ENCODE measurements around the gene CALCR.

- TF ChIP-seq ZNF707 (CRISPR knock-in tag; conservative IDR thresholded peaks at IDR 0.05) = no peak
- no peak for TF ChIP-seq SP1 (CRISPR knock-in tag; IDR thresholded peaks at IDR 0.05)
- no peak for TF ChIP-seq MXD1 (CRISPR knock-in tag; IDR thresholded peaks at IDR 0.05; ENCODE audit: borderline replicate concordance, poor library complexity, severe bottlenecking)
- TF ChIP-seq RBM39 (optimal IDR thresholded peaks at IDR 0.05; ENCODE audit: low read depth, low read length) = no peak
- TF ChIP-seq KHSRP (IDR thresholded peaks at IDR 0.05) = no peak
- TF ChIP-seq, protein P1, sequence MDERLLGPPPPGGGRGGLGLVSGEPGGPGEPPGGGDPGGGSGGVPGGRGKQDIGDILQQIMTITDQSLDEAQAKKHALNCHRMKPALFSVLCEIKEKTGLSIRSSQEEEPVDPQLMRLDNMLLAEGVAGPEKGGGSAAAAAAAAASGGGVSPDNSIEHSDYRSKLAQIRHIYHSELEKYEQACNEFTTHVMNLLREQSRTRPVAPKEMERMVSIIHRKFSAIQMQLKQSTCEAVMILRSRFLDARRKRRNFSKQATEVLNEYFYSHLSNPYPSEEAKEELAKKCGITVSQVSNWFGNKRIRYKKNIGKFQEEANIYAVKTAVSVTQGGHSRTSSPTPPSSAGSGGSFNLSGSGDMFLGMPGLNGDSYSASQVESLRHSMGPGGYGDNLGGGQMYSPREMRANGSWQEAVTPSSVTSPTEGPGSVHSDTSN (CRISPR knock-in tag; IDR thresholded peaks at IDR 0.05; ENCODE audit: low read depth) = no peak
- TF ChIP-seq, protein P1 (tag; conservative IDR thresholded peaks at IDR 0.05; ENCODE audit: low read depth) = no peak
- no peak for TF ChIP-seq TAF7 (tag; IDR thresholded peaks at IDR 0.05)
- TF ChIP-seq, protein P2, sequence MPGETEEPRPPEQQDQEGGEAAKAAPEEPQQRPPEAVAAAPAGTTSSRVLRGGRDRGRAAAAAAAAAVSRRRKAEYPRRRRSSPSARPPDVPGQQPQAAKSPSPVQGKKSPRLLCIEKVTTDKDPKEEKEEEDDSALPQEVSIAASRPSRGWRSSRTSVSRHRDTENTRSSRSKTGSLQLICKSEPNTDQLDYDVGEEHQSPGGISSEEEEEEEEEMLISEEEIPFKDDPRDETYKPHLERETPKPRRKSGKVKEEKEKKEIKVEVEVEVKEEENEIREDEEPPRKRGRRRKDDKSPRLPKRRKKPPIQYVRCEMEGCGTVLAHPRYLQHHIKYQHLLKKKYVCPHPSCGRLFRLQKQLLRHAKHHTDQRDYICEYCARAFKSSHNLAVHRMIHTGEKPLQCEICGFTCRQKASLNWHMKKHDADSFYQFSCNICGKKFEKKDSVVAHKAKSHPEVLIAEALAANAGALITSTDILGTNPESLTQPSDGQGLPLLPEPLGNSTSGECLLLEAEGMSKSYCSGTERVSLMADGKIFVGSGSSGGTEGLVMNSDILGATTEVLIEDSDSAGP (CRISPR knock-in tag; IDR thresholded peaks at IDR 0.05) = no peak
- TF ChIP-seq CREM (IDR thresholded peaks at IDR 0.05; ENCODE audit: low read depth) = no peak
- TF ChIP-seq, protein P3, sequence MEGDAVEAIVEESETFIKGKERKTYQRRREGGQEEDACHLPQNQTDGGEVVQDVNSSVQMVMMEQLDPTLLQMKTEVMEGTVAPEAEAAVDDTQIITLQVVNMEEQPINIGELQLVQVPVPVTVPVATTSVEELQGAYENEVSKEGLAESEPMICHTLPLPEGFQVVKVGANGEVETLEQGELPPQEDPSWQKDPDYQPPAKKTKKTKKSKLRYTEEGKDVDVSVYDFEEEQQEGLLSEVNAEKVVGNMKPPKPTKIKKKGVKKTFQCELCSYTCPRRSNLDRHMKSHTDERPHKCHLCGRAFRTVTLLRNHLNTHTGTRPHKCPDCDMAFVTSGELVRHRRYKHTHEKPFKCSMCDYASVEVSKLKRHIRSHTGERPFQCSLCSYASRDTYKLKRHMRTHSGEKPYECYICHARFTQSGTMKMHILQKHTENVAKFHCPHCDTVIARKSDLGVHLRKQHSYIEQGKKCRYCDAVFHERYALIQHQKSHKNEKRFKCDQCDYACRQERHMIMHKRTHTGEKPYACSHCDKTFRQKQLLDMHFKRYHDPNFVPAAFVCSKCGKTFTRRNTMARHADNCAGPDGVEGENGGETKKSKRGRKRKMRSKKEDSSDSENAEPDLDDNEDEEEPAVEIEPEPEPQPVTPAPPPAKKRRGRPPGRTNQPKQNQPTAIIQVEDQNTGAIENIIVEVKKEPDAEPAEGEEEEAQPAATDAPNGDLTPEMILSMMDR (IDR thresholded peaks at IDR 0.05 in 2 of 3, conservative IDR thresholded peaks at IDR 0.05 in 1 of 3; ENCODE audit: insufficient read depth in 2 of 3, low read depth in 1 of 3, low read length in 3 of 3) = no peak
- TF ChIP-seq, protein P4, sequence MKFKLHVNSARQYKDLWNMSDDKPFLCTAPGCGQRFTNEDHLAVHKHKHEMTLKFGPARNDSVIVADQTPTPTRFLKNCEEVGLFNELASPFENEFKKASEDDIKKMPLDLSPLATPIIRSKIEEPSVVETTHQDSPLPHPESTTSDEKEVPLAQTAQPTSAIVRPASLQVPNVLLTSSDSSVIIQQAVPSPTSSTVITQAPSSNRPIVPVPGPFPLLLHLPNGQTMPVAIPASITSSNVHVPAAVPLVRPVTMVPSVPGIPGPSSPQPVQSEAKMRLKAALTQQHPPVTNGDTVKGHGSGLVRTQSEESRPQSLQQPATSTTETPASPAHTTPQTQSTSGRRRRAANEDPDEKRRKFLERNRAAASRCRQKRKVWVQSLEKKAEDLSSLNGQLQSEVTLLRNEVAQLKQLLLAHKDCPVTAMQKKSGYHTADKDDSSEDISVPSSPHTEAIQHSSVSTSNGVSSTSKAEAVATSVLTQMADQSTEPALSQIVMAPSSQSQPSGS (CRISPR knock-in tag; IDR thresholded peaks at IDR 0.05) = no peak
- TF ChIP-seq, protein P5, sequence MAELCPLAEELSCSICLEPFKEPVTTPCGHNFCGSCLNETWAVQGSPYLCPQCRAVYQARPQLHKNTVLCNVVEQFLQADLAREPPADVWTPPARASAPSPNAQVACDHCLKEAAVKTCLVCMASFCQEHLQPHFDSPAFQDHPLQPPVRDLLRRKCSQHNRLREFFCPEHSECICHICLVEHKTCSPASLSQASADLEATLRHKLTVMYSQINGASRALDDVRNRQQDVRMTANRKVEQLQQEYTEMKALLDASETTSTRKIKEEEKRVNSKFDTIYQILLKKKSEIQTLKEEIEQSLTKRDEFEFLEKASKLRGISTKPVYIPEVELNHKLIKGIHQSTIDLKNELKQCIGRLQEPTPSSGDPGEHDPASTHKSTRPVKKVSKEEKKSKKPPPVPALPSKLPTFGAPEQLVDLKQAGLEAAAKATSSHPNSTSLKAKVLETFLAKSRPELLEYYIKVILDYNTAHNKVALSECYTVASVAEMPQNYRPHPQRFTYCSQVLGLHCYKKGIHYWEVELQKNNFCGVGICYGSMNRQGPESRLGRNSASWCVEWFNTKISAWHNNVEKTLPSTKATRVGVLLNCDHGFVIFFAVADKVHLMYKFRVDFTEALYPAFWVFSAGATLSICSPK (IDR thresholded peaks at IDR 0.05; ENCODE audit: borderline replicate concordance) = no peak
- no peak for TF ChIP-seq ZNF140 (CRISPR knock-in tag; IDR thresholded peaks at IDR 0.05)
- TF ChIP-seq MTA2 (IDR thresholded peaks at IDR 0.05; ENCODE audit: low read depth) = no peak
These were observed 36.5 kb downstream of the CALCR start for GRCh38 chr7:93538061-93538460.

Measured in K562 (cell line).